ENCODE measurements around the gene VCPKMT.

The VCPKMT gene

GRCh38 chr14:50106178-50106577, 10.2 kb downstream of the VCPKMT start:
- TF ChIP-seq CTCF (IDR thresholded peaks at IDR 0.05), result no peak

GRCh38 chr14:50103558-50103957, 12.8 kb downstream of the VCPKMT start:
- TF ChIP-seq CTCF (IDR thresholded peaks at IDR 0.05), result no peak

GRCh38 chr14:50101417-50101816, 15.0 kb downstream of the VCPKMT start:
- no peak for TF ChIP-seq CTCF (IDR thresholded peaks at IDR 0.05)

- no peak for TF ChIP-seq CTCF (IDR thresholded peaks at IDR 0.05)
Measured at GRCh38 chr14:50100805-50101204, 15.6 kb downstream of the VCPKMT start.

- TF ChIP-seq CTCF (IDR thresholded peaks at IDR 0.05), result no peak
Measured at GRCh38 chr14:50099335-50099734, 17.0 kb downstream of the VCPKMT start.

- no peak for TF ChIP-seq CTCF (IDR thresholded peaks at IDR 0.05)
Measured at GRCh38 chr14:50095895-50096294, 20.5 kb downstream of the VCPKMT start.

- TF ChIP-seq CTCF (IDR thresholded peaks at IDR 0.05), result no peak
Measured at GRCh38 chr14:50094056-50094755, 22.2 kb downstream of the VCPKMT start.

GRCh38 chr14:50093496-50093895, 22.9 kb downstream of the VCPKMT start:
- TF ChIP-seq CTCF (IDR thresholded peaks at IDR 0.05), result no peak

Data from LNCAP (cell line).